H9 (cell line): ENCODE results near the gene IL12RB2. TPM values are rescaled to one million over a fixed set of nuclear protein-coding genes. Genes with fewer than 3 reads are reported as not detected.
"Not testable (repeated sequence)": the region's sequence is repeated elsewhere in the genome, so short reads cannot be mapped to it uniquely, and the experiment has no call there.

Source experiments
- DNase-seq: peaks from one replicate; pipeline ENCODE4 v3.0.0-alpha.2; 2017
- H2AFZ ChIP-seq: one replicate; pipeline ENCODE4 v1.6.1; 2013; ENCODE audit warnings: mild to moderate bottlenecking, low read length, control low read depth, moderate library complexity
- H2AK5ac ChIP-seq: 2 replicates; pipeline ENCODE4 v1.6.1; 2013; ENCODE audit warnings: low read length, control low read depth, mixed read lengths; ENCODE audit not compliant: insufficient read length
- H2BK120ac ChIP-seq: one replicate; pipeline ENCODE4 v1.6.1; 2013; ENCODE audit warnings: low read depth, mild to moderate bottlenecking, low read length, control low read depth, inconsistent platforms; ENCODE audit not compliant: poor library complexity, severe bottlenecking
- H2BK12ac ChIP-seq: 2 replicates; pipeline ENCODE4 v1.6.1; 2013; ENCODE audit warnings: low read length, control low read depth, mixed read lengths, low read depth; ENCODE audit not compliant: insufficient read length
- H2BK15ac ChIP-seq: 2 replicates; pipeline ENCODE4 v1.6.1; 2013; ENCODE audit warnings: low read depth, low read length, control low read depth
- H2BK20ac ChIP-seq: one replicate; pipeline ENCODE4 v1.6.1; 2013; ENCODE audit warnings: low read depth, mild to moderate bottlenecking, low read length, control low read depth, inconsistent platforms; ENCODE audit not compliant: poor library complexity, severe bottlenecking
- H2BK5ac ChIP-seq: 2 replicates; pipeline ENCODE4 v1.6.1; 2013; ENCODE audit warnings: low read length, control low read depth, mixed read lengths; ENCODE audit not compliant: insufficient read length
- H3K14ac ChIP-seq: 2 replicates; pipeline ENCODE4 v1.6.1; 2013; ENCODE audit warnings: low read length, control low read depth; ENCODE audit not compliant: insufficient read depth
- H3K18ac ChIP-seq: 2 replicates; pipeline ENCODE4 v1.6.1; 2013; ENCODE audit warnings: low read depth, mild to moderate bottlenecking, mixed read lengths, low read length, control low read depth; ENCODE audit not compliant: insufficient read length
- H3K23ac ChIP-seq: 2 replicates; pipeline ENCODE4 v1.6.1; 2013; ENCODE audit warnings: low read length, control low read depth, mixed read lengths, low read depth; ENCODE audit not compliant: insufficient read length
- H3K23me2 ChIP-seq: 2 replicates; pipeline ENCODE4 v1.6.1; 2013; ENCODE audit warnings: low read depth, mild to moderate bottlenecking, mixed read lengths, low read length, control low read depth; ENCODE audit not compliant: insufficient read length, poor library complexity, severe bottlenecking
- H3K27ac ChIP-seq: 2 replicates; pipeline ENCODE4 v1.5.1; 2013; ENCODE audit warnings: low read length, control low read depth, mixed read lengths, low read depth; ENCODE audit not compliant: insufficient read length
- H3K27me3 ChIP-seq: 2 replicates; pipeline ENCODE4 v1.6.1; 2013; ENCODE audit warnings: low read length, control low read depth, inconsistent platforms; ENCODE audit not compliant: insufficient read depth
- H3K4ac ChIP-seq: 2 replicates; pipeline ENCODE4 v1.6.1; 2013; ENCODE audit warnings: low read depth, mild to moderate bottlenecking, control low read depth, inconsistent platforms, low read length, moderate library complexity
- H3K4me1 ChIP-seq: 2 replicates; pipeline ENCODE4 v1.6.1; 2013; ENCODE audit warnings: low read length, control low read depth, inconsistent platforms; ENCODE audit not compliant: insufficient read depth
- H3K4me2 ChIP-seq: 2 replicates; pipeline ENCODE4 v1.6.1; 2013; ENCODE audit warnings: low read length, control low read depth, mixed read lengths; ENCODE audit not compliant: insufficient read length, insufficient read depth
- H3K56ac ChIP-seq: 2 replicates; pipeline ENCODE4 v1.6.1; 2013; ENCODE audit warnings: low read depth, mild to moderate bottlenecking, mixed read lengths, low read length, control low read depth; ENCODE audit not compliant: insufficient read length
- H3K79me1 ChIP-seq: 2 replicates; pipeline ENCODE4 v1.6.1; 2013; ENCODE audit warnings: low read depth, mild to moderate bottlenecking, moderate library complexity, low read length, control low read depth, inconsistent platforms; ENCODE audit not compliant: insufficient read depth, poor library complexity, severe bottlenecking
- H3K79me2 ChIP-seq: 2 replicates; pipeline ENCODE4 v1.6.1; 2013; ENCODE audit warnings: low read length, control low read depth, inconsistent platforms; ENCODE audit not compliant: insufficient read depth
- H3K9ac ChIP-seq: 2 replicates; pipeline ENCODE4 v1.6.1; 2013; ENCODE audit warnings: low read length, control low read depth, mixed read lengths; ENCODE audit not compliant: insufficient read length; ENCODE audit errors: extremely low read depth
- H3K9me3 ChIP-seq: one replicate; pipeline ENCODE4 v1.6.1; 2013; ENCODE audit warnings: low read depth, low read length, inconsistent platforms; ENCODE audit not compliant: control insufficient read depth
- H3T11ph ChIP-seq: one replicate; pipeline ENCODE4 v1.6.1; 2013; ENCODE audit warnings: mild to moderate bottlenecking, low read length, control low read depth, inconsistent platforms
- H4K20me1 ChIP-seq: one replicate; pipeline ENCODE4 v1.6.1; 2013; ENCODE audit not compliant: control insufficient read depth, insufficient read length, insufficient read depth
- H4K5ac ChIP-seq: 2 replicates; pipeline ENCODE4 v1.6.1; 2013; ENCODE audit warnings: low read depth, mild to moderate bottlenecking, mixed read lengths, low read length, control low read depth; ENCODE audit not compliant: insufficient read length
- H4K8ac ChIP-seq: replicated peaks from 2 replicates; pipeline ENCODE4 v1.6.1; 2013; ENCODE audit warnings: low read length, control low read depth, mixed read lengths, low read depth; ENCODE audit not compliant: insufficient read length
- H4K91ac ChIP-seq: 2 replicates; pipeline ENCODE4 v1.6.1; 2013; ENCODE audit warnings: low read depth, mild to moderate bottlenecking, moderate library complexity, mixed read lengths, low read length, control low read depth; ENCODE audit not compliant: insufficient read length
- H3K27ac Mint-ChIP-seq, 3 experiments: 2 replicates in 2 of 3; 3 replicates in 1 of 3; pipeline ENCODE4 v1.8.0; 2020 to 2021; ENCODE audit warnings: mixed read lengths in 3 of 3, mild to moderate bottlenecking in 1 of 3, moderate library complexity in 1 of 3
- H3K27me3 Mint-ChIP-seq: 2 replicates; pipeline ENCODE4 v1.8.0; 2021; ENCODE audit warnings: low read depth, mild to moderate bottlenecking, moderate library complexity, mixed read lengths
- H3K36me3 Mint-ChIP-seq, 3 experiments: 2 replicates in 2 of 3; 3 replicates in 1 of 3; pipeline ENCODE4 v1.8.0; 2020 to 2021; ENCODE audit warnings: low read depth in 3 of 3, mixed read lengths in 3 of 3; ENCODE audit not compliant: insufficient read depth in 1 of 3
- H3K4me1 Mint-ChIP-seq, 2 experiments: 2 replicates each; pipeline ENCODE4 v1.8.0; 2020; ENCODE audit warnings: mixed read lengths in 2 of 2
- H3K4me3 Mint-ChIP-seq, 2 experiments: 2 replicates in 1 of 2; 3 replicates in 1 of 2; pipeline ENCODE4 v1.8.0; 2020 to 2021; ENCODE audit warnings: mild to moderate bottlenecking in 2 of 2, mixed read lengths in 2 of 2, moderate library complexity in 1 of 2
- H3K9me3 Mint-ChIP-seq, 2 experiments: 2 replicates in 1 of 2; 3 replicates in 1 of 2; pipeline ENCODE4 v1.8.0; 2020; ENCODE audit warnings: mild to moderate bottlenecking in 2 of 2, mixed read lengths in 2 of 2, moderate library complexity in 1 of 2
- WGBS: extraction: QIAGEN DNeasy Blood & Tissue Kit; methylation state at CpG from one replicate; pipeline ENCODE4 v1.1.7; 2013; ENCODE audit warnings: missing lambda C conversion rate, low lambda C conversion rate, mixed read lengths; ENCODE audit not compliant: insufficient read length; ENCODE audit errors: extremely low coverage; 5-methylcytosine and 5-hydroxymethylcytosine counted together
- total RNA-seq: library from RNA; stranded (reverse); gene quantifications from 2 replicates; pipeline ENCODE4 v1.2.1, GENCODE V29; 2021
- TF ChIP-seq, protein P1 (sequence below): fragments of 200-600 bp; sonication (generic); conservative IDR thresholded peaks from 3 replicates; pipeline ENCODE4 v1.8.0; 2021; ENCODE audit warnings: antibody characterized with exemption, mild to moderate bottlenecking

Gene IL12RB2
- total RNA-seq, 1 experiment from 2014 or later = 0.77 TPM

DNA sequence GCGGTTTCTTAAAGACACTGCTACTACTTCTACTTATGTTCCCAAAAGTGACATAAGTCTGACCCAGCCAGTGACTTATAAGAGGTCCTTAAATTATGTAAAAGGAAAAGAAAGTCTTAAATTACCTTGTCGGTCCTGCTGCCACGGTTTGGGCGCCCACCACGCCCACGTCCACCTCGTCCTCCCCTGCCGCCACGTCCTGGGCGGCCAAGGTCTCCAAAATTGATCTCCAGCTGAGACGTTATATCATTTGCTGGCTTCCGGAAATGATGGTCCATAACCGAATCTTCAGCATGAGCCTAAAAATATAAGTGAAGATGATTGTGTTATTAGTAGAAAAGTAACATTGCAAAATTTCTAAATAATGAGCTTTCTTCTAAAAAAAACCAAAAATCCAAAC lies 107.4 kb downstream of the IL12RB2 start:
- H3K4ac ChIP-seq = no peak overlapping the region
- peaks cover 57 to 94% (median 91%) of the 10 kb centered on the region in 3 experiments; a peak in 6 of 7 replicates for H3K36me3 Mint-ChIP-seq

DNA sequence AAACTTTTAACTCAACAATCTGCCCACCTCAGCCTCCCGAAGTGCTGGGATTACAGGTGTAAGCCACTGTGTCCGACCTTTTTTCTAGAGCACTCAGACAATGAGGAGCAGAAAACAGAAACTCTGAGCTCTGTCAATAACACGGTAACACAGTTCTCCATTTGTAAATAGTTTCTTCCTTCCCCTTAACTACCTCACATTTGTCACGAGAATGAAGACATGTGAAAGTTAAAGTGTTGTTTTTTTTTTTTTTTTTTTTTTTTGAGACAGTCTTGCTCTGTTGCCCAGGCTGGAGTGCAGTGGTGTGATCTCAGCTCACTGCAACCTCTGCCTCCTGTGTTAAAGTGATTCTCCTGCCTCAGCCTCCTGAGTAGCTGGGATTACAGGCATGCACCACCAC lies 110.1 kb downstream of the IL12RB2 start:
- not testable (repeated sequence) for H4K5ac ChIP-seq, H3K4me2 ChIP-seq, H3K9me3 ChIP-seq, H3K27ac ChIP-seq, H3K4me1 ChIP-seq, H3K23me2 ChIP-seq, H4K20me1 ChIP-seq, DNase-seq, H3K27ac Mint-ChIP-seq, H3K18ac ChIP-seq, H3K23ac ChIP-seq, H4K91ac ChIP-seq, H3K27me3 Mint-ChIP-seq, H2BK5ac ChIP-seq, H3K79me1 ChIP-seq, H3K56ac ChIP-seq, H3K9ac ChIP-seq, H3K4ac ChIP-seq, H3K27me3 ChIP-seq, H3K14ac ChIP-seq, H2AK5ac ChIP-seq, H2BK15ac ChIP-seq, H3K4me3 Mint-ChIP-seq, H3T11ph ChIP-seq, H2BK20ac ChIP-seq, H2BK12ac ChIP-seq, H2AFZ ChIP-seq, H2BK120ac ChIP-seq, H4K8ac ChIP-seq, H3K4me1 Mint-ChIP-seq, H3K9me3 Mint-ChIP-seq
- WGBS = no CpG with 5 or more reads among the region's 4 CpGs
- H3K79me2 ChIP-seq = peaks cover 20% of the 10 kb centered on the region; the same call in 1 of the 2 replicates
- H3K36me3 Mint-ChIP-seq = peaks cover 74 to 98% (median 97%) of the 10 kb centered on the region in 3 experiments

More for the DNA sequence above, 107.4 kb downstream of the IL12RB2 start:
- no peak overlapping the region for H3T11ph ChIP-seq
- no peak overlapping the region for H2BK15ac ChIP-seq
- H3K4me1 Mint-ChIP-seq = peaks cover 5 to 13% of the 10 kb centered on the region in 2 experiments; a peak in 2 of 4 replicates
- H3K4me2 ChIP-seq = no peak overlapping the region
- H2BK5ac ChIP-seq = no peak overlapping the region
- no peak overlapping the region for H3K27ac ChIP-seq
- no peak overlapping the region for H4K5ac ChIP-seq
- no peak overlapping the region for H4K8ac ChIP-seq
- no peaks in the 10 kb centered on the region for H3K9me3 Mint-ChIP-seq
- H2BK120ac ChIP-seq = no peak overlapping the region
- H3K56ac ChIP-seq = no peak overlapping the region
- H2AK5ac ChIP-seq = no peak overlapping the region
- H3K23me2 ChIP-seq = no peaks in the 10 kb centered on the region
- no peak overlapping the region for H3K23ac ChIP-seq
- H3K27me3 ChIP-seq = no peaks in the 10 kb centered on the region
- no peak overlapping the region for H2AFZ ChIP-seq
- peaks cover 13% of the 10 kb centered on the region; the same call in 1 of the 2 replicates for H3K79me2 ChIP-seq
- H3K9ac ChIP-seq = no peak overlapping the region
- no peak overlapping the region for H4K91ac ChIP-seq
- DNase-seq = no peak
- TF ChIP-seq, protein P1, sequence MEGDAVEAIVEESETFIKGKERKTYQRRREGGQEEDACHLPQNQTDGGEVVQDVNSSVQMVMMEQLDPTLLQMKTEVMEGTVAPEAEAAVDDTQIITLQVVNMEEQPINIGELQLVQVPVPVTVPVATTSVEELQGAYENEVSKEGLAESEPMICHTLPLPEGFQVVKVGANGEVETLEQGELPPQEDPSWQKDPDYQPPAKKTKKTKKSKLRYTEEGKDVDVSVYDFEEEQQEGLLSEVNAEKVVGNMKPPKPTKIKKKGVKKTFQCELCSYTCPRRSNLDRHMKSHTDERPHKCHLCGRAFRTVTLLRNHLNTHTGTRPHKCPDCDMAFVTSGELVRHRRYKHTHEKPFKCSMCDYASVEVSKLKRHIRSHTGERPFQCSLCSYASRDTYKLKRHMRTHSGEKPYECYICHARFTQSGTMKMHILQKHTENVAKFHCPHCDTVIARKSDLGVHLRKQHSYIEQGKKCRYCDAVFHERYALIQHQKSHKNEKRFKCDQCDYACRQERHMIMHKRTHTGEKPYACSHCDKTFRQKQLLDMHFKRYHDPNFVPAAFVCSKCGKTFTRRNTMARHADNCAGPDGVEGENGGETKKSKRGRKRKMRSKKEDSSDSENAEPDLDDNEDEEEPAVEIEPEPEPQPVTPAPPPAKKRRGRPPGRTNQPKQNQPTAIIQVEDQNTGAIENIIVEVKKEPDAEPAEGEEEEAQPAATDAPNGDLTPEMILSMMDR = no peak
- no peak overlapping the region for H2BK20ac ChIP-seq
- peaks cover 7% of the 10 kb centered on the region for H3K79me1 ChIP-seq
- H3K14ac ChIP-seq = no peak overlapping the region
- H3K9me3 ChIP-seq = no peaks in the 10 kb centered on the region
- H3K18ac ChIP-seq = no peak overlapping the region
- no peak overlapping the region; a peak in 1 of 7 replicates for H3K27ac Mint-ChIP-seq
- H3K4me3 Mint-ChIP-seq = no peak overlapping the region
- no peaks in the 10 kb centered on the region for H3K4me1 ChIP-seq
- H2BK12ac ChIP-seq = no peak overlapping the region
- no peaks in the 10 kb centered on the region for H3K27me3 Mint-ChIP-seq
- no CpG with 5 or more reads among the region's 13 CpGs for WGBS
- no peaks in the 10 kb centered on the region for H4K20me1 ChIP-seq
